Stimulated activated CD4-positive, alpha-beta T cell treated with anti-CD3 and anti-CD28 coated beads, Interleukin-12 subunit alpha, Interleukin-12 subunit beta, amount 100 ng/mL, for 48 hours (primary cell): ENCODE results near the gene ELP1.
"Not testable (repeated sequence)": the region's sequence is repeated elsewhere in the genome, so short reads cannot be mapped to it uniquely, and the experiment has no call there.

ENCODE experiments used
- DNase-seq, 3 donors: peaks; one replicate each; pipeline ENCODE4 v3.0.0-alpha.2; 2020; ENCODE audit warnings: low read depth in 2 of 3, low spot score in 1 of 3

ELP1 gene, protein sequence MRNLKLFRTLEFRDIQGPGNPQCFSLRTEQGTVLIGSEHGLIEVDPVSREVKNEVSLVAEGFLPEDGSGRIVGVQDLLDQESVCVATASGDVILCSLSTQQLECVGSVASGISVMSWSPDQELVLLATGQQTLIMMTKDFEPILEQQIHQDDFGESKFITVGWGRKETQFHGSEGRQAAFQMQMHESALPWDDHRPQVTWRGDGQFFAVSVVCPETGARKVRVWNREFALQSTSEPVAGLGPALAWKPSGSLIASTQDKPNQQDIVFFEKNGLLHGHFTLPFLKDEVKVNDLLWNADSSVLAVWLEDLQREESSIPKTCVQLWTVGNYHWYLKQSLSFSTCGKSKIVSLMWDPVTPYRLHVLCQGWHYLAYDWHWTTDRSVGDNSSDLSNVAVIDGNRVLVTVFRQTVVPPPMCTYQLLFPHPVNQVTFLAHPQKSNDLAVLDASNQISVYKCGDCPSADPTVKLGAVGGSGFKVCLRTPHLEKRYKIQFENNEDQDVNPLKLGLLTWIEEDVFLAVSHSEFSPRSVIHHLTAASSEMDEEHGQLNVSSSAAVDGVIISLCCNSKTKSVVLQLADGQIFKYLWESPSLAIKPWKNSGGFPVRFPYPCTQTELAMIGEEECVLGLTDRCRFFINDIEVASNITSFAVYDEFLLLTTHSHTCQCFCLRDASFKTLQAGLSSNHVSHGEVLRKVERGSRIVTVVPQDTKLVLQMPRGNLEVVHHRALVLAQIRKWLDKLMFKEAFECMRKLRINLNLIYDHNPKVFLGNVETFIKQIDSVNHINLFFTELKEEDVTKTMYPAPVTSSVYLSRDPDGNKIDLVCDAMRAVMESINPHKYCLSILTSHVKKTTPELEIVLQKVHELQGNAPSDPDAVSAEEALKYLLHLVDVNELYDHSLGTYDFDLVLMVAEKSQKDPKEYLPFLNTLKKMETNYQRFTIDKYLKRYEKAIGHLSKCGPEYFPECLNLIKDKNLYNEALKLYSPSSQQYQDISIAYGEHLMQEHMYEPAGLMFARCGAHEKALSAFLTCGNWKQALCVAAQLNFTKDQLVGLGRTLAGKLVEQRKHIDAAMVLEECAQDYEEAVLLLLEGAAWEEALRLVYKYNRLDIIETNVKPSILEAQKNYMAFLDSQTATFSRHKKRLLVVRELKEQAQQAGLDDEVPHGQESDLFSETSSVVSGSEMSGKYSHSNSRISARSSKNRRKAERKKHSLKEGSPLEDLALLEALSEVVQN (N-terminal part only)

DNA sequence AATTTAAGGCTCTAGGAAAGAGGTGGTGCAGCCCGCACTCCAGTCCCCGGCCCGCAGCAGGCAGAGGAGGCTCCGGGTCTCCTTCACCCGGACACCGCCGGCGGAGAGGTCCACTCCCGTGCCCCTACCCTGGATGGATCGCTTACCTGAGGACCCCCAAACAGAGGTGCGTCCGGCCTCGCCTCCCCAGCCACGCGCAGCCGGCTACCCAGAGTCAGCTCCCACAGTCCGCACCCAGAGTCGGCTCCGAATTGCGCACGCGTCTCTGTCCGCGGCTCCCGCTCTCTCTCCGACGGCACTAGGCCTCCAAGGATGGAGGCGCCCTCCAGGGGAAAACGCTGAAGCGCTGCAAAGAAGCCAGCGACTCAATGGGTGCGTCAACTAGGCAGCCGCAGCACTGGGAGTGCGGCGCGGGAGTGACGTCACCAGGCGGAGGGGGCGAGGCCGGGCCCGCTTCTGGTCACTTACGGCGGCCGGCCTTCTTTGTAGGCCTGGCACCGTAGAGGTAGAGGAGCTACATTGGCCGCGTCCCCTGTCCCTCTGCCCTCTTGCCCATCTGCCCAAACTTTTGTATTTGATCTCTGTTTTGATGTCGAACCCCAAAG lies at the start of gene ELP1:
Gene ELP1, minus strand, starts transcription at position 407 of the 605 bp plus-strand sequence. CDS start 2,978 bp downstream, outside the sequence.
- DNase-seq = peak; percentile 86 to 92 (median 88)

DNA sequence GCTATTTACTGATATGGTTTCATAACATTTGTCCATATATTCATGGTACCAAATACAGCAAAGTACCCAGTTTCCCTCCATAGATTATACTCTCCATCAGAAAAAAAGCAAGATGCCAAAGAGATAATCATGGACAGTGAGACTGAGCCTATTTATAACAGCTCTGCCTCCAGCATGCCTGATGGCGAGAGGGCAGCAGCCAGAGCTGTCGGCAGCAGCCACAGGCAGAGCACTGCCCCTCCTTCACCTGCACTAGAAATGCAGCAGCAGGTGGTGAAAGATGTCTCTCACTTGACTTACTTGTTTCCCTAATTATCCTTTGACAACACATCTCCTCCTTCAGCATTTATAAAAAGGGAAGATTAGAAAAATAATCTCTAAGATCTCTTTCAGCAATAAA lies 47.0 kb upstream of the ELP1 start:
- no peak for DNase-seq

DNA sequence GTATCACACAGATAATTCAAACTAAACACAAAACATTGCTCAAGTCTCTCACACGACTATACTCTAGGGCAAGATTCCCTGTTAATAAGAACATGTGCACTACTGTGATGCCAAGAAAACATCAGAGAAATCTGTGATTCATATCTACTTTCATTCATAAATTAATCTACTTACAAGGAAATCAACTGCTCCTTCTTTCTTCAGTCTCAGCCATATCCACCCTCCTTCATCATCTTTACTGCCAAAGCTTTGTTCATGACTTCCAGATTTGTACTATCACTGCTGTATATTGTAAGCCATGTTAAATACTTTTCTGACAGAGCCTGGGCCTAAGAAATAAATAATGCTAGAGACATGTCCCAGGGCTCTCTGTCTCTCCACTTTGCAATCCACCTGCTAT lies 44.3 kb upstream of the ELP1 start:
- DNase-seq = no peak

DNA sequence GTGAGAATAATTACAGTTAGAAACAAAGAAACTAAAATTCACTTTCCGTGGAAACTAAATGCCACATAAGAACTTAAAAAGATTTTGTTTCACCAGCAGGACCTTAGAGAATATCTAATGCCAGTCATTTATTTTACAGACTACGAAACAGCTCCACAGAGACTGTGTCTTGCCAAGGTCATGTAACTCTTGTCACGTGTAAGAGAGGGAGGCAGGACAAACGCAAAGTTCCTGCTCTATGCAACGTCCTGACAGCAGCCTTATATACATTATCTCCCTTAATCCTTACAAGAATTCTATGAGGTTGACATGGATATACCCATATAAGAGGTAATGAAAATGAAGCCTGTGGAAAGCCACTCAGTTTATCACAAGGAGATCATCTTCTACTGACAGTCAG lies 40.0 kb upstream of the ELP1 start:
- no peak for DNase-seq

DNA sequence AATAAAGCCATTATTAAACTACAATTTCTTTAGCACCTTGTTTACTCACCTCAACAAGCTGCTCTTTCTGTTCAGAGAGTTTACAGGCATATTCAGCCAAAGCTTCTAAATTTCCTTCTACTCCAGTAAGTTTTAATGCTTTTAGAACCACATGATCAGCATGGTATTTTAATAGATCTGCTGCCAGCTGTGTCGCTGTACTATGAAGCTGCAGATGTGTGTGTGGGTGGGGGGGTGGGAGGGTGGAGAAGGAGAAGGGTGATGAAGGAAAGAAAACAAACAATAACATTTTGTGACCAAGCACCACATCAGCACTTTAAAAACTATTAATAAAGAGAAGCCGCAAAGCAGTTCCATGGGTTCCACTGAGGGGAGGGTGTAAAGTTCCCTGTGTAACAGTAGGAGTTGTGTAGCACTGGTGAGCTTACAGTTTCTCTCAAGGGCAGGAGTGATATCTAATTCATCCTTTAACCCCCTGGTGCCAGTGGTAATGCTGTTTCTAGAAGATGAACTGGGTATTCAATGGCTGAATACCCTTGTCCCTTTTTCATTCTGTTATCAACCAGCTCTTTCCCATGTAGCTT lies 38.8 kb upstream of the ELP1 start:
- DNase-seq = no peak

DNA sequence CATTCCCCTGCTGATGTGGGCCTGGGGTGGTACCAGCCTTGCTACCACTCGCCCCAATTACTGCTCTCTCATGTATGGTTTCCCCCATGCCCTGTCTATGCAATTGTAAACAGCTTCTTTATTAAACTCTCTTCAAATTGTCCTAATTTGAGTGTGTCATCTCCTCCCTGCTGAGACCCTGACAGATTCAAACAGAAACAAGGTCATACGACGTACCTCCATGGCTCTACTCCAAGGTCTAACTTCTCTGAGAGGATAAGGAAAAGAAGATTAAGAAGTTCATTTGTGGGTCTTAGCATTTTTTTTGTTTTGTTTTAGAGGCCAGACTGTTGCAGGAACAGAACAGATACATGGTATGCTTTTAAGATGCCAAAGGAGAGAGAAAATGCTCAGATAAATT lies 38.3 kb upstream of the ELP1 start:
- DNase-seq = no peak

DNA sequence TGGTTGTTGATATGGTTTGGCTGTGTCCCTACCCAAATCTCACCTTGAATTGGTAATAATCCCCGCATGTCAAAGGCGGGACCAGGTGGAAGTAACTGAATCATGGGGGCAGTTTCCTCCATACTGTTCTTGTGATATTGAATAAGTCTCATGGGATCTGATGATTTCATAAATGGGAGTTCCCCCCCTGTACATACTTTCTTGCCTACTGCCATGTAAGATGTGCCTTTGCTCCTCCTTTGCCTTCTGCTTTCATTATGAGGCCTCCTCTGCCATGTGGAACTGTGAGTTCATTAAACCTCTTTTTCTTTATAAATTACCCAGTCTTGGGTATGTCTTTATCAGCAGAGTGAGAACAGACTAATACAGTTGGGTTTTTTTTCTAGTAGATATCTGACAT lies 37.5 kb upstream of the ELP1 start:
- not testable (repeated sequence) for DNase-seq

DNA sequence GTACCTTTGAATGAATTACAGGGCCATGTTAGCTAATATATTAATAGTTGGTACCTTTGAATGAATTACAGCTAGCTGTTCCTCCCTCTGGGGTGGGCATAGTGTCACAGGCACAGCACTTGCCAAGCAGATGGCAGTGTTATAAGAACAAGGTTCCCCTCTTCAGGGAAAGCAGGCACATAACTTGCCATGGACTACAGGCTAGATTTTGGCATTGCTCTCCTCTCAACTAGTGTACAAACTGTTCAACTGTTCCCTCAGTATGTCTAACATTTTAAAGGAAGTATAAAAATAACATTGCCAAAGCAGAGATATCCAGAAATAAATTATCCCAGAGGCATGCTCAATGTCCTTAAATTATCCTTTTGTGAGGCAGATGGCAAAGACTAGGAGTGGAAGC lies 34.0 kb upstream of the ELP1 start:
- no peak for DNase-seq

DNA sequence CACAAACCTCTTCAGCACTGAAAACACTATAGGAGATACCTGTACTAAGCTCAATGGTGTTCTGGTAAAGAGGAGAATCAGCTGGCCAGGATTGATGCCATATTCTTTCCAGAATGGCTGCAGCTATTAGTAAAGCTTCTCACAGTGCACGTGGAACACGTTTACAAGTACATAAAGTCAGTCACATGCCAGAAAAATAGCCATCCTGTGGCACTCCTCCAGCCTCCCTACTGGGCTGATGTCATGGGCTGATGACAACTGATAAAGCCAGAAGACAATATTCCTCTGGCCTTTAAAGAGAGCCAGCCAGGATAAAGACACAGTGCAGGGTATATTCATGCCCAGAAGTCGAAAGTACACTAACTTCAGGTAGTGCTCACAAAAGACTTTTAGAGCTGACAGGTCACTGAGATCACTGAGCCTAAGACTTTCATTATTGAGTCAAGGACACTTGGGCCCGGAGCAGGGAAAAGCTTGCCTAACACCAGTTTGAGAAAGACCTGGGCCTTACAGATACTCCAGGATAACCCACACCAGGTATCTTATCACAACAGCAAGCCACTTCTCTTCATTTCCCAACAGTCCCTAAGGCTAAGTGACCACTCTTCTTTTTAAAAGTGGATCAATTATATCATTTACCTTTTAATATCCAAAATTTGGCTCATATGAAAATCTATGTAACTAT lies 29.7 kb upstream of the ELP1 start:
- DNase-seq = no peak

DNA sequence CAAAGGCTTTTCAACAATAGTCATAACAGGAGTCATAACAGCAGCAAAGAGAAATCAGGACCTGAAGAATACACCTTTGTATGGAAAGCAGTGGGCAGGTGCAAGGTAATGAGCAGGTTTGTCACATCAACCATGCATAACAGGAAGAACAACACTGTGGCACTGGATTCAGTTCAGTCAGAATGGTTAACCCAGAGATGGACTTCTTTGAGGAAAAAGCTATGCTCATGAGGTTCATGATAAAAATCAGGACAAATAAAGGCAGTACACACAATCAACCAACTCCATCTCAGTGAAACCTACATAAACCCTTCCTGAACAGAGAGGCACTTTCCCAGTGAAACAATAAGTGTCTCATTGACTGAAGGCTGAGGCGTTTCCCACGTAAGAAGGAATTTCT lies 27.2 kb upstream of the ELP1 start:
- DNase-seq = no peak

DNA sequence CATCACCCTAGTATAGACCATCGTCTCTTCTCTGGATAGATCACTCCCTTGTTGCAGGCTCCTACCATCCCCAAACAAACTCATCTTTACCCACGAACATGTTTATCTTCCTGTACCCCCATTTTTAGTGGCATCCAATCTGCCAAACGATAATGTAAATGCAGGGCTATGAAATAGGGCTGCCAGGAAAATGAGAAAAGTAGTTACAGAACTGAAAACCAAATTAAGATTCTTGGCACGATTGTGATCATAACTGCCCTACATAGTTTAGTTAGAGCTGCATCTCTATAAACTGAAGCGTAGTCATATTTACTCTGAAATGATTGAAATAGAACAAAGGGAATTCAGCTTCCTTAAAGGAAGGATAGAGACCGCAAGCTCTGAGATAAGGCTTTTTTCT lies 26.4 kb upstream of the ELP1 start:
- DNase-seq = no peak

DNA sequence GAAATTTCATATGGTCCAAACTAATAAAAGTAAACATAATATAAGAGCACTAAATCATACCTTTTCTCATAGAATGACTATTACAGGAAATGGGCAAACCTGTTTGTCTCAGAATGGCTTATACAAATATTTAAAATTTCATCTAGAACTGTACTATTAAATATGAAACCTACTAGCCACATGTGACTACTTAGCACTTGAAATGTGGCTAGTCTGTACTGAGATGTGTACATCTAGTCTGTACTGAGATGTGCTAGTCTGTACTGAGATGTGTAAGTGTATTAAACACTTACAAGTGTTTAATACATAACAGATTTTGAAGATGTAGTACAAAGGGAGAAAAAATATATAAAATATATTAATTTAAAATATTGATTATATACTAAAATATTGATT lies 22.7 kb upstream of the ELP1 start:
- no peak for DNase-seq

DNA sequence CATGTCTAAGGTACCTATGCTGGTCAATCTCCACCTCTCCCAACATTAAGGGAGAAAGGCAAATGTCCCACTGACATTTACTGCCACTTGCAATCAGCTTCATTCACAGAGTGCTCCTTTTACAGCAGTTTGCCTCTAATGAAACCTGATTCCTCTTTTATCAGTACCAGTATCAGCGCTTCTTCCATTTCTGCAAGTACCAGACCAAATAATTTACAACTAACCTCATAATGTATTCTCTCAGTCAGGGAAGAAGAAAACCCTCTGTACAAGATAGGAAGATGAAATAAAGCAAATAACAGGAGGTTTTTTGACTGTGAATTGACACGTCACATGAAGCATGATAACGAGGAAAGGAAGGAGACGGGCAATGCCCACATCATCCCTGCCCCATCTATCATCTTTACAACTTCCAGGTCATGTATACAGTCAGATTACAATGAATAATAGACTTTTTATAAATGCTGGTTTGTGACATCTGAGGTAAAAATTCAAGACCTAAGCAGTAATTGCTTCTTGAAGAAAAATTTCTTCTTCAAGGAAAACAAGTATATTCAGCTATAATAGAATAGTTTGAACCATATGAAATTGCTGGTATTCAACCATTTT lies 22.2 kb upstream of the ELP1 start:
- DNase-seq = no peak

DNA sequence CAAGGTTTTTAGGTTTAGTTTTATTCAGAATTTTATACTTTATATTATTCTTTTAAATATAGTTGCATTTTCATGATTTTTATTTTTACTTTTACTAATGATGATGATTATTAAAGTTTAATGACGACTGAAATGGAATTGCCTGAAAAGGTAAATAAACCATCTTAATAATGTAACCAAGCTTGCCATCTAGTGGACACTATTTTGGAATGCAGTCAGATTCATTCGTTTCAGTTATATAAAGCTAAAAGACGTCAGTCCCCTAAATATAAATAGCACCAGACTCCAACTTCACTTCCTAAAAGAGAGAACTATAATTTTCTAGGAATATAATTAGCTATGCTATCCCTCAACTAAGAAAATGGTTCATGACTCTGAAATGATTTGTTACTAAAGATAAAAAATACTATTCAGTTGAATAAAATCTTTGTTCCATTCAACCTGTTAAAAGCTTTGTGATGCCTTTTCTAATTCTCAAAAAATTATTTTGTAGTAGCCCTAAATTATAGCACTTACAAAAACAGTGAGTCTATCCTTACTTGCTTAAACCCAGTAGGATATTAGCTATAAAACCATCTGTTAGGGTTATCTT lies 20.2 kb upstream of the ELP1 start:
- DNase-seq = no peak

DNA sequence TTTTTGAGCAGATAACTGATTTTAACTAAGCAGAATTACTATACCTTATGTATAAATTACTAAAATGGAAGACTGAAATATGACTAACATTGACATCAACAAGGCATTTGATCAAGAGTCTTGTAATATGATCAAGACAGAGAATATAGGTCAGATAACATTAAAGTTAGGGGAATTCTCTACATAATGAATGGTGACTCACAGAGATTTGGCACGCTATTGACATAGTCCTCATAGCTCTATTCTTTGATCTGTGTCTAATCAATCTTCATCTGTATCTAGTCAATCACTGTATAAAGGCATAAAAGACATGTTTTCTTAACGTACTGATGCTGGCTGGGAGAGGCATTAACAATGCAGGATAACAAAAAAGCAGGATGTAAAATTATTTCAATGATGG lies 17.7 kb upstream of the ELP1 start:
- no peak for DNase-seq

DNA sequence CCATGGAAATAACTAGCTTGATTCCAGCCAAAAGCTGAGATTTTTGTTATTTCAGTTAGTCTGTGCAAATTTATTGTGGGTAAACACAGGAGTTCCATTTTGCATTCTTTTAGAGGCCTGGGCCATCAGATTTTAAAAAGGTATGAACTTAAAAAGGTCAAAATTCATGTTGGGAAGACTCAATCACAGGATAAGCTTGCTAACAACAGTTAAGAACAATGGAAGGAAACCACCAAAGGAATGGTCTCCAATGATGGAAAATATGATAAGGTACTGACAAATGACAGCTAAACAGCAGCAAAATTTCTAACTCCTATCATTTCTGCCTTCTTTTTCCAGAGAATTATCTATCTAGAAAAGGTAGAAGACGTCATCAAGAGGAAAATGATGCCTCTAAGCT lies 16.2 kb upstream of the ELP1 start:
- no peak for DNase-seq

DNA sequence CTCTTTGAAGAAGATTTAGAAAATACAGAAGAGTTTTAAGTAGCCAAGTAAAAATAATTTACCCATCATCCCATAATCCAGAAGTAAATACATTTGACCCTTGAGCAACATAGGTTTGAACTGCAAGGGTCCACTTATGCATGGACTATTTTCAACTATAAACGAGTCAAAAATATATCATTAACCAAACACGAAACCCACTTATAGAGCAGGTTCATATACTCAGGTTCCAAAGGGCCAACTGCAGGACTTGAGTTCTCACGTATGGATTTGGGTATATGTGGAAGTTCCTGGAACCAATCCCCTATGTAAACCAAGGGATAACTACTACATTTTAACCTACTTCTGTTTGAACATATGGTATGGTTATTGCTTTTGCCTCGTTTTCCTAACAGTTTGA lies 6.1 kb upstream of the ELP1 start:
- no peak for DNase-seq

DNA sequence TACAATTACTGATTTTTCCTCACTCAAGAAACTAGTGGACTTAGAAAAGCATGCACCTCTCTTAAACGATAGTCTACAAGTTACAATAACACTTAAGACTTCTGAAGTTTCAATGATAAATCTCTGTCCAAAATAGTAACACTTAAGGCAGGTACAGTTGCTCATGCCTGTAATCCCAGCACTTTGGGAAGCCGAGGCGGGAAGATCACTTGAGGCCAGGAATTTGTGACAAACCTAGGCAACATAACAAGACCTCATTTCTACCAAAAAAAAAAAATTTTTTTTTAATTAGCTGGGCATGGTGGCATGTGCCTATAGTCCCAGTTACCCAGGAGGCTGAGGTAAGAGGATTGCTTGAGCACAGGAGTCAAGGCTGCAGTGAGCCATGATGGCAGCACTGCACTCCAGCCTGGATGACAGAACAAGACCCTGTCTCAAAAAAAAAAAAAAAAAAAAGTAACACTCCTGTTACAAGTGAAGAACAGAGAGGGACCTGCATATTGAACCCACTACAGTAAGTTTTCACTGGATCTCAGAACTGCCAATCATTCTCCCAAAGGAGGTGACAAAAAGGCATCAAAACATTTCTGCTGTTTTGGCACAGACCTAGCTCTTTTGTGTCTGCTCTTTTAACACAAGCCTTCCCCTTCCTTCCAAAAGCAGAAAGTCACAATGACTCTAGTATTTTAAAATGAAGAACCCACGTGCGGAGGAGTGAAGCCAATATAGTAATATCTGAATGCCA lies 3.8 kb upstream of the ELP1 start:
- DNase-seq = no peak
